Breast epithelium (tissue), 4 donors: ENCODE measurements around the gene PIGU. TPM values are rescaled to one million over a fixed set of nuclear protein-coding genes. Genes with fewer than 3 reads are reported as not detected.
A peak's percentile ranks its signal among the peaks of the same experiment; 100 is the strongest.

Experiments used
- DNase-seq, 2 donors: peaks; one replicate each; pipeline ENCODE4 v3.0.0-alpha.2; 2019; ENCODE audit warnings: low spot score in 2 of 2
- H3K27ac ChIP-seq, 2 donors: fragments of 200-600 bp; sonication (generic) in 1 of 2; one replicate each; pipeline ENCODE4 v1.5.1; 2016 to 2019; ENCODE audit warnings: mild to moderate bottlenecking in 1 of 2
- H3K27me3 ChIP-seq, 2 donors: fragments of 200-600 bp; sonication (generic) in 1 of 2; one replicate each; pipeline versions ENCODE4 v1.5.1 to v1.6.0; 2017 to 2019; ENCODE audit warnings: control low read depth in 1 of 2, mild to moderate bottlenecking in 1 of 2
- H3K36me3 ChIP-seq: fragments of 200-600 bp; one replicate; pipeline ENCODE4 v1.5.1; 2019
- H3K4me1 ChIP-seq, 2 donors: fragments of 200-600 bp; sonication (generic); one replicate each; pipeline ENCODE4 v1.5.1; 2016 to 2019; ENCODE audit warnings: control low read depth in 1 of 2
- H3K4me3 ChIP-seq, 3 donors: fragments of 200-600 bp; sonication (generic); 1 replicate in 2 of 3; 2 replicates in 1 of 3; pipeline ENCODE4 v1.5.1; 2016 to 2019; ENCODE audit warnings: mild to moderate bottlenecking in 3 of 3, moderate library complexity in 2 of 3
- H3K9me3 ChIP-seq, 2 donors: fragments of 200-600 bp; sonication (generic) in 1 of 2; one replicate each; pipeline ENCODE4 v1.5.1; 2016 to 2019; ENCODE audit warnings: control low read depth in 1 of 2
- POLR2A ChIP-seq: fragments of 450-650 bp; IDR thresholded peaks from one replicate; pipeline ENCODE4 v1.6.1; 2016; ENCODE audit warnings: antibody characterized with exemption, mild to moderate bottlenecking, moderate library complexity
- POLR2AphosphoS5 ChIP-seq, 3 donors: sonication (generic); formaldehyde crosslinking; IDR thresholded peaks; one replicate each; pipeline ENCODE4 v1.6.1; 2017; ENCODE audit warnings: antibody characterized with exemption in 3 of 3
- intact Hi-C: fragments of 100-400 bp; cut with DNase I; formaldehyde crosslinking; loops from one replicate; pipeline ENCODE4 v1.15.1; 2023; ENCODE audit warnings: low total_unique reads
- total RNA-seq, 3 donors: library from RNA; depleted of rRNA; stranded (reverse); fragments of >200 nt; gene quantifications; one replicate each; pipeline ENCODE4 v1.1.0, GENCODE V29; 2016
- TF ChIP-seq, protein P1 (sequence below), 3 donors: fragments of 450-650 bp; IDR thresholded peaks; one replicate each; pipeline ENCODE4 v1.5.1; 2016 to 2017; ENCODE audit warnings: antibody characterized with exemption in 3 of 3, mild to moderate bottlenecking in 3 of 3, moderate library complexity in 3 of 3

The PIGU gene
- total RNA-seq, 3 donors from 2014 or later = 7.4 to 16.1 (median 15.8) TPM

GRCh38 chr20:34637245-34638038 is 39.5 kb downstream of the PIGU start:
- Histone ChIP-seq H3K27me3 (no peaks in the 10 kb centered on the region), H3K4me1 (peaks cover 0 to 4% of the 10 kb centered on the region in 2 donors), H3K27ac (peak overlapping the region; percentile 58 to 80), H3K4me3 (no peak overlapping the region), H3K36me3 (no peaks in the 10 kb centered on the region), H3K9me3 (no peaks in the 10 kb centered on the region)
- DNase-seq = no peak
- TF ChIP-seq POLR2AphosphoS5 (IDR thresholded peaks at IDR 0.05) (peak in 1 of 3 donors; percentile 41), POLR2A (no peak)
- TF ChIP-seq, protein P1, sequence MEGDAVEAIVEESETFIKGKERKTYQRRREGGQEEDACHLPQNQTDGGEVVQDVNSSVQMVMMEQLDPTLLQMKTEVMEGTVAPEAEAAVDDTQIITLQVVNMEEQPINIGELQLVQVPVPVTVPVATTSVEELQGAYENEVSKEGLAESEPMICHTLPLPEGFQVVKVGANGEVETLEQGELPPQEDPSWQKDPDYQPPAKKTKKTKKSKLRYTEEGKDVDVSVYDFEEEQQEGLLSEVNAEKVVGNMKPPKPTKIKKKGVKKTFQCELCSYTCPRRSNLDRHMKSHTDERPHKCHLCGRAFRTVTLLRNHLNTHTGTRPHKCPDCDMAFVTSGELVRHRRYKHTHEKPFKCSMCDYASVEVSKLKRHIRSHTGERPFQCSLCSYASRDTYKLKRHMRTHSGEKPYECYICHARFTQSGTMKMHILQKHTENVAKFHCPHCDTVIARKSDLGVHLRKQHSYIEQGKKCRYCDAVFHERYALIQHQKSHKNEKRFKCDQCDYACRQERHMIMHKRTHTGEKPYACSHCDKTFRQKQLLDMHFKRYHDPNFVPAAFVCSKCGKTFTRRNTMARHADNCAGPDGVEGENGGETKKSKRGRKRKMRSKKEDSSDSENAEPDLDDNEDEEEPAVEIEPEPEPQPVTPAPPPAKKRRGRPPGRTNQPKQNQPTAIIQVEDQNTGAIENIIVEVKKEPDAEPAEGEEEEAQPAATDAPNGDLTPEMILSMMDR (IDR thresholded peaks at IDR 0.05) = no peak
- intact Hi-C loops = no loop called here

GRCh38 chr20:34636648-34637047 is 40.2 kb downstream of the PIGU start:
- no peaks in the 10 kb centered on the region for H3K9me3 ChIP-seq
- H3K27ac ChIP-seq = peak overlapping the region in 1 of 2 donors; percentile 33
- intact Hi-C loops = no loop called here
- no peak for DNase-seq
- no peak overlapping the region for H3K4me3 ChIP-seq
- no peaks in the 10 kb centered on the region for H3K36me3 ChIP-seq
- peaks cover 0 to 4% of the 10 kb centered on the region in 2 donors for H3K4me1 ChIP-seq
- H3K27me3 ChIP-seq = no peaks in the 10 kb centered on the region
- TF ChIP-seq, protein P1 (IDR thresholded peaks at IDR 0.05) = no peak
- no peak for TF ChIP-seq POLR2A
- no peak for TF ChIP-seq POLR2AphosphoS5 (IDR thresholded peaks at IDR 0.05)

- intact Hi-C loops = no loop called here
- H3K27ac ChIP-seq = no peak overlapping the region
Measured at GRCh38 chr20:34634392-34634791, 42.5 kb downstream of the PIGU start.

GRCh38 chr20:34632870-34633452 is 43.9 kb downstream of the PIGU start:
- Histone ChIP-seq H3K27me3 (no peaks in the 10 kb centered on the region), H3K9me3 (no peaks in the 10 kb centered on the region), H3K4me3 (no peak overlapping the region), H3K27ac (no peak overlapping the region), H3K4me1 (peaks cover 0 to 2% of the 10 kb centered on the region in 2 donors), H3K36me3 (no peaks in the 10 kb centered on the region)
- TF ChIP-seq POLR2AphosphoS5 (IDR thresholded peaks at IDR 0.05) = no peak
- TF ChIP-seq, protein P1 (IDR thresholded peaks at IDR 0.05) = no peak
- intact Hi-C loops = no loop called here
- DNase-seq = no peak

More at GRCh38 chr20:34634392-34634791, 42.5 kb downstream of the PIGU start:
- H3K4me1 ChIP-seq = peaks cover 0 to 4% of the 10 kb centered on the region in 2 donors
- H3K4me3 ChIP-seq = no peak overlapping the region
- TF ChIP-seq POLR2AphosphoS5 (IDR thresholded peaks at IDR 0.05) = no peak
- no peaks in the 10 kb centered on the region for H3K27me3 ChIP-seq
- DNase-seq = no peak
- H3K36me3 ChIP-seq = no peaks in the 10 kb centered on the region
- H3K9me3 ChIP-seq = no peaks in the 10 kb centered on the region

GRCh38 chr20:34629904-34630303 is 47.0 kb downstream of the PIGU start:
- DNase-seq = no peak
- intact Hi-C loops = no loop called here
- H3K4me1 ChIP-seq = no peaks in the 10 kb centered on the region
- H3K4me3 ChIP-seq = no peak overlapping the region
- no peaks in the 10 kb centered on the region for H3K36me3 ChIP-seq
- TF ChIP-seq POLR2AphosphoS5 (IDR thresholded peaks at IDR 0.05) (no peak), POLR2A (no peak)
- TF ChIP-seq, protein P1 (IDR thresholded peaks at IDR 0.05) = no peak
- no peak overlapping the region for H3K27ac ChIP-seq
- no peaks in the 10 kb centered on the region for H3K9me3 ChIP-seq
- H3K27me3 ChIP-seq = no peaks in the 10 kb centered on the region
